Measurements from ENCODE around the gene CARMIL1.
"Not testable (repeated sequence)": the region's sequence is repeated elsewhere in the genome, so short reads cannot be mapped to it uniquely, and the experiment has no call there.

CARMIL1 gene

GRCh38 chr6:25277857-25278256 lies 1.3 kb upstream of the CARMIL1 start:
- no peak for DNase-seq

GRCh38 chr6:25278261-25278913 lies 787 bp upstream of the CARMIL1 start:
- DNase-seq: no peak

GRCh38 chr6:25279748-25280343 lies 672 bp downstream of the CARMIL1 start:
- no peak for DNase-seq

- no peak for DNase-seq
Observed at GRCh38 chr6:25280344-25281074, 1.3 kb downstream of the CARMIL1 start.

DNA sequence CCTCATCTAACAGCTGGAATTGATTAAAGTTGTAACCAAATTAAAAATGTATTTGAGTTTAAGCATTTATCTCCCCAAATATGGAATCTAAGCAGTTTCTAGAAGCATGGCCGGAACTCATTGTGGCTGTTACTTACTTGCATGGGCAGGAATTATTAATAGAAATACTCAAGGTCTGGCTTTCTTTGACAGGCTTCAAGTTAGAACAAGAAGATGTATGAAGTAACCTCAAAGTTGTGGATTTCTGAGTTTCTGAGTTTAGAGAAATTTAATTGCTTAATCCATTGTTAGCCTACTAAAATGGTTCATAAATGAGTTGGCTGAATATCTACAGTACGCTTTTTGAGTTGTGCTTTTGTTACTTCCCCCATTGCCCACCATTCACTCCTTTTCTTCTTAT lies 7.7 kb downstream of the CARMIL1 start:
- DNase-seq: no peak

DNA sequence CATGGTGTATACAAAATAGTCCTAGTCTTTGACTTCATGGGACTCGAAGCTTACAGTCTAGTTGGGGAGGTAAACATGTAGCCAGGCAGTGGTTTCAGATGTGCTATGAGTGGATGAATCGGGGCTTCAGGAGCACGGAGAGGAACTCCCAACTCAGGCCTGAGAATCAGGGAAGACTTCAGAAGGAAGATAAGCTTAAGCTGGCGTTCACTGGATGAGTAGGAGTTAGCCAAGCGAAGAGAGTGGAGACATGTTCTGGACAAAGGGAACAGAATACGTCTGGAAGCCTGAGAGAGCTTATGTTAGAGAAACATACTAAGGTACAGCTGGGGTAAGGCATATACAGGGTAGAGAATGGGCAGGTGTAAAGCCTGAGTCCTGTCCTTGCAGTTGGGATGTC lies 8.8 kb downstream of the CARMIL1 start:
- DNase-seq: no peak

DNA sequence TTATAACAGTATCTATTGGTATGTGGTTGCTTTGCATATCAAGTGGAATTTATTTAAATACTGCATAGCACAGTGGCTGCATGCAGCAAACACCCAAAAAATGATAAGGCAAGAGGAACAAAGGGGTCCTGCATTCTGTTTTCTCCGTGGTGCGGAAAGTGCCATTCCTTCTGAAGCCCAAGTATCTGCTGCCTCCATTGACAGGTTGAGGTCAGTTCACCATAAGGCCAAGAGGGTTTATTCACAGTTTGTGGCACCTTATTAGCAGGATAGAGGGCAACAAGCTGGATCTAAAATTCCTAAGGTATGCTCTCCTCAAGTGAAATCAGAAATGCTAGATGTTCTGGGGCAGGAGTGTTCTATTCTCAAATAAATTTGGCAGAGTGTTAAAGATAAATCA lies 9.3 kb downstream of the CARMIL1 start:
- DNase-seq: no peak

DNA sequence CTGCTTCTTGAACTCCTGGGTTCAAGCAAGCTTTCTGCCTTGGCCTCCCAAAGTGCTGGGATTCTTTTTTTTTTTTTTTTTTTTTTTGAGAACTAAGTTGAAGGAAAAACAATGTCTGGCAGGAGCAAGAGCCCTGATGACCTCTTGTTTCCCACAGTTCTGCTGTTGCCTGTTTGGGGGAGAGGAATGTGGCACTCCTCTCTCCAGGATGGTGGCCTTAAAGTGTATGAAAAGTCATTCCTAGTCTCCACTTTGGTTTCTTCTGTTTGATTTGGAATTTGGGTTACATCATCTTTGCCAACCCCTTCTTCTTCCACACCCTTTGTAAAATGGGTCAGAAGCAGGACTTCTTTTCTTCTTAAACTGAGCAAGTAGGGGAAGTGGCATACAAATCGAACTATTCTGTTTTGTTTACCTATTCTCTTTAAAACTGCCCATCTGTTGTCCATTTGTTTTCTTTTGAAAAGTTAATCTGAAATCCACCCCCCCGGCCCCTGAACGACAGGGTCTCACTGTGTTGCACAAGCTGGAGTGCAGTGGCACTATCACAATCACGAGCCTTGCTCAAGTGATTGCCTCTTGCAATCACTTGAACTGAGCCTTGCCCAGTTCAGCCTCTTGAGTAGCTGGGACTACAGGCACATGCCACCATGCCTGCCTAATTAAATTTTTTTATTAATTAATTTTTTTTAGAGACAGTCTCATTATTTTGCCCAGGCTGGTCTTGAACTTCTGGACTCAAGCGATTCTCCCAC lies 11.3 kb downstream of the CARMIL1 start:
- DNase-seq: no peak

- DNase-seq: no peak
Observed at GRCh38 chr6:25292384-25292783, 13.2 kb downstream of the CARMIL1 start.

GRCh38 chr6:25295651-25296050 lies 16.5 kb downstream of the CARMIL1 start:
- DNase-seq: no peak

DNA sequence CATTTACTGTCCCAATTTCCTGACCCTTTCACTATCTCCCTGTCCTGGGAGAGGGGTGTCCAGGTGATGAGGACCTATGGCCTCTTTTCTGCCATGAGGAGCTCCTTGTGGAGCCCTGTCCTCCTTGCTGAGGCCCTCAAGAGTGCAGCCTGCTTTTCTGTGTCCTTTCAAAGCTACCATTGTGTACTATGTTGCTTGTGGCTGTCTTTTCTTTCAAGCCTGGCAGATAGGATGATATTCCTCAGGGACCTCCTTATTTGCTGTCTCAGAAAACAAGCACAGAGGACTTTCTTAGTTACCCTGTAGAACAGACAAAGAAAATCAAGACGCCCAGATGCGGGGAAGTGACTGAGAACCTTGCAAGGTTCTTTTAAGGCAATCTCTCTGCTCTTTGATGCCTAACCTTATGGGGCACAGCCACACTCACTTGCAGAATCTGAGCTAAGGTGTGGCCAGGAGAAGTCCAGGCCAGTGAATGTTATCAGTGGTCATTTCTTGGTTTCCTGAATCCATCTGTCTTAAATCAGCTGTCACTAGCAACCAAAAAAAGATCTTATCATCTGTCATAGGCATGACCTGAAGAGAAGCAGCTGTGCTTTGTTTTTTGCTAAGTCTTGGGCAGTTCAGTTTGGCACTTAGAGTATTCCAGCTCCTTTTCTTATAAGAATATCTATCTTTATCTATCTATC lies 17.2 kb downstream of the CARMIL1 start:
- no peak for DNase-seq

DNA sequence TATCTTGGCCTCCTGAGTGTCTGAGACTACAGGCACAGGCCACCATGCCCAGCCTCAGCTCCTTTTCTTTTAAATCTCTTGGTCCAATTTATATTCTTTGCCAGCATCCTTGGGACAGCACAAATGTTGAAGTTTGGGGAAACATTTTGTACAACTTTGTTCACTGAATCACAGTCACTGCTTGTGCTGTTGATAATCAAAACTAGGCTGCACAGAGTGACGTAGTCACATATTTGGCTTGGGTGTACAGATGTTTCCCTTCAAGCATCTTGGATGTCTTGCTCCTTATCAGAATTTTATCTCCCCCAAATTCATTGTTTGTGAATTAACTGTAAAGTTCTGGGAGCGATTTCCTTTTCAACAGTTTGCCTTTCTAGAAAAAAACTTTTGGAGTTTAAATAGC lies 17.9 kb downstream of the CARMIL1 start:
- no peak for DNase-seq

DNA sequence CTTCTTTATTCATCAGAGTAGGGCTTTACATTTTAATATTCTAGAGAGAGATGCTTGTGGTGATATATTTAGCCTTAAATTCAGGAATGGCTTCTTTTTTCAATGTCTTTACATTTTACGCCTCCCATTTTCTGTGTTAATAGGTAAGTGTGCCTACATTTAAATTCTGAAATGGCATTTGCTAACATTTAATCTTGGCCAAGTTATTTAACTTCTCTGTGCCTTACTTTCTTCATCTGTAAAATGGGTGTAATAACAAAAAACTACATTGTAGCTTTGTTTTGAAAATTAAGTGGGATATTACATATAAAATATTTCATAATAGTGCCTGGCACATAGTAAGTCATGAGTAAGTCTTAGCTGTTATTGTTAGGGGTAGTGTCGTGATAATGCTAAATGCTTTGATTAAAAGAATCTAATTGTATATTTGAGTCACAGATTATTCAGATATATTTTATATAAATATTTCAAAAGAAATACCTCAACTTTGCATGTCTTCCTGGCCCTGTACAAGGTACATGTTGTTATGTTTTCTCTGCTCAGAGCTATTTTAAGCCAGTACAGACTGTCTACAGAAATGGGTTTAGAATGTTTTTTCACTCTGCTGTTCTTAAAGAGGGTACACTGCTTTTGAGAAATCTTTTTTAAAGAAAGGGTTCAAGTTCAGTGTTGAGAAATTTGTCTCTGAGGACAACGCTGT lies 18.8 kb downstream of the CARMIL1 start:
- no peak for DNase-seq

DNA sequence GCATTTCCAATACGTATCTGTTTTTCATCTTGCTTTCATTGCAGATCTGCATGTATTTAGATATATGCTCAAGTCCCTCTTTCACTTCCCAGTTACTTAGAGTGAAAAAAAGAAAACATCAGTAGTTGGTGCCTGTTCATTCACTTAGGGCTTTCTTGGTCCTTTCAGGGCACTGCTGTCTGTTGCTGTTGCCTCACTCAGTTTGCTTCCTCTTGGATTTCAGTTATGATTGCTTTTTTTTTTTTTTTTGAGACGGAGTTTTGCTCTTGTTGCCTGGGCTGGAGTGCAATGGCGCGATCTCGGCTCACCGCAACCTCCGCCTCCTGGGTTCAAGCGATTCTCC lies 19.3 kb downstream of the CARMIL1 start:
- DNase-seq: not testable (repeated sequence)

DNA sequence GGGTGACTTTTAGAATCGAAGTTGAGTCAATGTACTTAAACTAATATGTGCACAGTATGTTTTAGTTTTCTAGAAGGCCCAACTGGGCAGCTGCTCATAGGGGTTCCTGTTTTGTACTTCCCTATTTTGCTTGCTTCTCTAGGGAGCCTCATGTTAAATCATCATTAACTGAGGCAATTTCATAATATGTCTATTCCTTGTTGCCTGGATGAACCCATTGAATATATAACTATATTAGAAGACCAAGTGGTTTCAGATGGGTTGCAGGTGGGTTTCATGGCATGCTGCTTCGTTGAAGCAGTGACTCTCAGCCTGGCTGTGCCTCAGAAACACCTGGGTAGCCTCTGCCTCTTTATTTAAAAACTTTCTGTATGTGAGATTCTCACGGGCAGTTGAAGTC lies 22.2 kb downstream of the CARMIL1 start:
- no peak for DNase-seq

DNA sequence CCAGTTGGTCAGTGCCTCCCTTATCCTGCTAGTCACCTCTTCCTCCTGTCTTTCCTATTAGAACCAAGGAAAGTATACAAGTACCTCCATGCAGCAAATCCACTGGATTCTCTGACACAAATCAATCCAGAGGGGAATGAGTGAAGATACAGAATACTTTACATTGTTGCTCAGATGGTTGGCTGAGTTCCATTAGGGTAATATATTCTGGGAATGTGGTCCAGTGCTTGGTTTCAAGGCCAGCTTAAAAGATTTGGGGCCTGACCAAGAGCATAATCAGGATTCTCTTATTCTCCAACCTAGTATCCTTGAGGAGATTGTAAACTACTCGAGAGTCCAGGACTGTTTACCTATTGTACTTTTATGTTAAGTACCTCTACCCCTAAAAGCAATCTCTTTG lies 23.0 kb downstream of the CARMIL1 start:
- DNase-seq: peak; percentile 63

DNA sequence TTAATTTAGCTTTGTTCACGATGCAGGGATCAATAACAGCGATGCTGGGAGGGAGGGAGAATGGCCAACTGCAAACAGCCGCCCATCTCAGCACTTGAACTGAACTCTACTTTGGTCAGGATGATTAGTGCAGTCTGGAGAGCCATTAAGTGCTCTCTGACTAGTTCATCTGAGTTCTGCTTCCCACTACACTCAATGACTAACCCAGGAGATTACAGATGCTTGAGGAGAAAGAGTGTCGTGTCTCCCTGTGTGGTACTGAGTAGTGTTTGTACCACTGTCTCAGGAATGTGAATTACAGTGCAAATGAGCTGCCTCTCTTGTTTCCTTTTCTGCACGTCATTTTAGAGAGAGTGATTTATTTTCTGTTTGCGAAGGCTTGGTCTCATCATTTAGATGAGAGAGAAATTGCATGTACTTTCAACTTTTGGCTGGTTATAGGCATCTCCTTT lies 23.5 kb downstream of the CARMIL1 start:
- peak; percentile 93 for DNase-seq

DNA sequence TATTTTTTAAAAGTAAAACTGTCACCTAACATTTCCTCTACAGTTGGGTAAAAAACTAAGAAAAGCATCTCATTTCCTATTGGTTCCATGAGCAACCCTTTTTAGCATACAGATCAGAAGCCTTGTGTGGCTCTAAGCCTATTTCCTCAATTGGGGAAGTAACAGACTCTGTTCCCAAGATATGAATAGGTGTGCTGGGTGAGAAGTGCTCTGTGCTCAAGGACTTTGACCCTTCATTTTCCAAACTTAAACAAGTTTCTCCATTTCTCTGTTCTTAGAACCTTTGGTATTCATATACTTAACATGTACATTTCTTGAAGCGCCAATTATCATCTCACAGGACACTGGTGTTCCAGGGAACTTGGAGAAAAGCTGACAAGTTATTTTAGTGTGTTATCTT lies 24.1 kb downstream of the CARMIL1 start:
- DNase-seq: no peak

- DNase-seq: no peak
Observed at GRCh38 chr6:25306379-25306778, 27.2 kb downstream of the CARMIL1 start.

- no peak for DNase-seq
Observed at GRCh38 chr6:25307805-25308494, 28.8 kb downstream of the CARMIL1 start.

DNA sequence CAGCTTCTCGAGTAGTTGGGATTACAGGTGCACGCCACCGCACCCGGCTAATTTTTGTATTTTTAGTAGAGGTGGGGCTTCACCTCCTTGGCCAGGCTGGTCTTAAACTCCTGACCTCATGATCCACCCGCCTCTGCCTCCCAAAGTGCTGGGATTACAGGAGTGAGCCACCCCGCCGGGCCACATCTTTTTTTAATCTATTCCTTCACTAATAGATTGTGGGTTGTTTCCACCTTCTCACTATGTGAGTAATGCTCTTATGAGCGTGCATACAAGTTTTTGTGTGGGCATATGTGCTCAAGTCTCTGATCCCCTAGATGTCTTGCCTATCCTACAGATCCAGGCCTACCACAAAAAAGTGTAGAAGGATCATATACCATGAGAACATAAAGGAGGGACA lies 30.7 kb downstream of the CARMIL1 start:
- peak; percentile 36 for DNase-seq

DNA sequence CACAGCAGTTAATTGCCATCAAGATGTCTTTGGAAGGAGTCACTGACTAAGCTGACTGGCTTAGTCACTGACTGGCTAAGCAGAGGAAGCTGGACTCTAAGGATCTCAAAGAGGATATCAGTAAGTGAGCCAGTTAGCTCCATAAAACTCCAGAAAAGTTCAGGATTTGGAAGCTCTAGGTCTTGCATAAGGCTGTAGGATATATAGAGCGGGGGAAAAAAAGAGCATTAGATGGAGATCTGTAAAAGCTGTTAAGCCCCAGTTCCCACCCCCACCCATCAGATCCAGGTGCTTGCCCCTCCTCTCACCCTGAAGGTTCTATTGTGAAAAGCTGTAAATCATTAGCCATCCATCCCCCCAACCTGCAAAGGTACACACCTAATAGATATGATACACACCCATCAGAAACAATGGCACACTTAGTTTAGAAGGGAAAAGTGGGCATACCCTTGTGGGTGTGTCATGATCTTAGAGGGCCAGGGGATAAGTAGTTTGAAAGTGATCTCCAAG lies 32.2 kb downstream of the CARMIL1 start:
- DNase-seq: peak; percentile 75

Data from fibroblast of skin of right biceps (primary cell).